NCI-H69 (cell line): ENCODE data around the gene RTP3.
"Not testable (repeated sequence)": the region's sequence is repeated elsewhere in the genome, so short reads cannot be mapped to it uniquely, and the experiment has no call there.

Source experiments
- DNase-seq: peaks from one replicate; lab custom pipeline; 2025; lab: John Stamatoyannopoulos, UW

The RTP3 gene

DNA sequence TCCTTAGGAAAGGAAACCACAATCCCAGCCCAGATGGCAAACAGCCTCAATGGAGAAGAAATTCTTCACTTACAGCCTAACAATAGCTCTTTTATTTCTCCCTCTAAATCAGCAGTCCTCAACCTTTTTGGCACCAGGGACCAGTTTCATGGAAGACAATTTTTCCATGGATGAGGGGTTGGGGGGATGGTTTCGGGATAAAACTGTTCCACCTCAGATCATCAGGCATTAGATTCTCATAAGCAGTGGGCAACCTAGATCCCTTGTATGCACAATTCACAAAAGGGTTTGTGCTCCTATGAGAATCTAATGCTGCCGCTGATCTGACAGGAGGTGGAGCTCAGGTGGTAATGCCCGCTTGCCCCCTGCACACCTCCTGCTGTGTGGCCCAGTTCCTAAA is 50.8 kb downstream of the RTP3 start:
- not testable (repeated sequence) for DNase-seq

DNA sequence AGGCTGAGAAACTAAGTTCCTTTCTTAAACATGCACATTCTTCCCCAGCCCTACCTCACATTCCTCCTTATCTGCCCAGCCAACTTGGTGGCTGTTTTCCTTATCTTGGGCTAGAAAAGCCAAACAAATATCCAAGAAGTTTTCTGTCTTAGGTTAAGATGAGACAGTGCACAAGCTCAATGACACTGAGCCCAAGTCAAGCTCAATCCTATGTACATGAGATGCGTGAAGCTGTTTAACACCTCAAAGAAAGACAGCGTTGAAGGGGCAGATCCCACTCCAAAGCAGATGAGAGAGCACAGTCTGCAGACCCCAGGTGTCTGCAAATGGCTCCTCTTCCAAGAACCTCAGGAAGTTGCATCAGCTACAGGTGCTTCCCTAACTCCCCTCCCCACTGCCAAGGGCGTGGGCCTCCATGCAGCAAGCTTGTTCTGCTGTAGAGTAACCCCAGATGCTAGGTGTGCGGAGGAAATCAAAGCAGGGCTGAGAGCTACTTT is 51.7 kb downstream of the RTP3 start:
- no peak for DNase-seq

DNA sequence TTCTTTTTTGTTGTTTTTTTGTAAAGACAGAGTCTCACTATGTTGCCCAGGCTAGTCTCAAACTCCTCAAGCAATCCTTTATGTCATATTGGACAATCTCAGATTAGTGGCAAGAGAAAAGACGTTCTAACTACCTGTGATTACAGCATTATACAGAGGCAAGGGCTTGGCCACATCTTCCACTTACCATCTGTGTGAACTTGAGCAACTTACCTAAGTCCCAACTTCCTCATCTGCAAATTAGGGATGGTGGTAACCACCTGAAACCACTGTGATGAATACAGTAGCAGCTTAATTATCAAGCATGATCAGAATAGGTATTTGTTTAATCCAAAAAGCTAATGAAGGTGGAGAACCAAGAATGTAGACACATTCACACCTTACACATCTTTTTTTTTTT is 52.2 kb downstream of the RTP3 start:
- DNase-seq, result no peak
